Activated CD4-positive, alpha-beta T cell treated with anti-CD3 and anti-CD28 coated beads, Interleukin-2, amount 50 U/mL, for 1 hour (primary cell): ENCODE data around the gene GREM2.

Source experiments
- DNase-seq: peaks from one replicate; pipeline ENCODE4 v3.0.0-alpha.2; 2020

Gene GREM2

DNA sequence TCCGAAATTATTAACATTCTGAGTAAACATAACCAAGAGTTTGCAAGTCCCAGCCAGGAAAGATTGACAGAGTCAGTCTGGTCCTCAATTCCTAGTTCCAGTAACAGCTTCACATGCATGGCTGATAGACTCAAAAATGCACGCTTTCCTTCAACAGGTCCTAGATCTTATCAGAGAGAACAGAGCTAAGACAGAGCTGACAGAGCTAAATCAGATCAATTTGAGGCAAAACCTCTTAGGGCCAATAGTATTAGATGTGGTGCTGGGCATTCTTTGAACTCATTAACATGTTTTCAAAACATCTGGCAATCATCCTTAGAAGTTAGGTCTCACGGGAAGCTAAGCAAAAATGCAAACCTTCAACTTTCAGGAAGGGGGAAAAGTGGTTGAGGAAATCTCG lies 114.0 kb downstream of the GREM2 start:
- no peak for DNase-seq

DNA sequence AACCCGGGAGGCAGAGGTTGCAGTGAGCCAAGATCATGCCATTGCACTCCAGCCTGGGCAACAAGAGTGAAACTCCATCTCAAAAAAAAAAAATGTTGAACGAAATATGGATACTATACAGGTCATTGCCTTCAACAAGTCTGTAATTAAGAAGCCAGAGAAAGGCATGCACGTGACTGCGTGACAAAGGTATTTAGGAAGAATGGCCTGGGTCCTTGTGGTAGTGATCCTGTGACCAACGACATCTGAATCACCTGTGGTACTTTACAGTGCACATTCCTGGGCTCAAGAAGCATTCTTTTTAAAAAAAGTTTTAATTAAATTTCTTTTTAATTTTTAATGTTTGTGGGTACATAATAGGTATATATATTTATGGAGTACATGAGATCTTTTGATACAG lies 115.0 kb downstream of the GREM2 start:
- no peak for DNase-seq

DNA sequence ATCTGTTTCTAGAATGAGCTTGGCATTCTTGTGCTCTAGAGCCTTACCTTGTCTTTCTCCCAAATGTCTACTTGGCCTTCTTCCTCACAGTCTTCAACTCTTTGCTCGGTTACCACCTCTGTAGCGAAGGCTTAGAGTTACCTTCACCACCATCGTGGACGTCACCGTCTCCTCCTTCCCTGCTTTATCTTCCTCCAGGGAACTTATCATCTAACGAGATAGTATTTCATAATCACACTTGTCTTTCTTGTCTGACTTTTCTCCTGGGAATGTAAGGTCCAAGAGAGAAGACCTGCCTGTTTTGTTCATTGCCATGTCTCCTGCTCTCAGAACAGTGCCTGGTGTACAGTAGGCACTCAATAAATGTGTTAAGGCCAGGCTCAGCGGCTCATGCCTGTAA lies 115.6 kb downstream of the GREM2 start:
- no peak for DNase-seq

DNA sequence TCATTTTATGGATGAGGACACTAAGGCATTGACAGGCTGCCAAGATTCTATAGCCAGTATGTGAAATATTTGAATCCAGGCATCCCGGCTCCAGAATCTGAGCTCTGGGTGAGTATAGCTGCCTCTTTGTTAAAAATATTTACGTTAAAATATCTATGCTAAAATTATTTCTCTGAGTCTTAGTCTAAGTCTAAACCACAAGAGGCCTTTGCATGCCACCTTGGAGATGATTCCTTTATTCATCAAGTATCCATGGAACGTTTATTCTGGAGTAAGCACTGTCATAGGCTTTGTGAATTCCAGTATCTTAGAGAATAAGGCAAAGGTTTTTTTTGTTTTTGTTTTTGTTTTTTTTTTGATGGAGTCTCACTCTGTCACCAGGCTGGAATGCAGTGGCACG lies 116.4 kb downstream of the GREM2 start:
- DNase-seq: no peak

DNA sequence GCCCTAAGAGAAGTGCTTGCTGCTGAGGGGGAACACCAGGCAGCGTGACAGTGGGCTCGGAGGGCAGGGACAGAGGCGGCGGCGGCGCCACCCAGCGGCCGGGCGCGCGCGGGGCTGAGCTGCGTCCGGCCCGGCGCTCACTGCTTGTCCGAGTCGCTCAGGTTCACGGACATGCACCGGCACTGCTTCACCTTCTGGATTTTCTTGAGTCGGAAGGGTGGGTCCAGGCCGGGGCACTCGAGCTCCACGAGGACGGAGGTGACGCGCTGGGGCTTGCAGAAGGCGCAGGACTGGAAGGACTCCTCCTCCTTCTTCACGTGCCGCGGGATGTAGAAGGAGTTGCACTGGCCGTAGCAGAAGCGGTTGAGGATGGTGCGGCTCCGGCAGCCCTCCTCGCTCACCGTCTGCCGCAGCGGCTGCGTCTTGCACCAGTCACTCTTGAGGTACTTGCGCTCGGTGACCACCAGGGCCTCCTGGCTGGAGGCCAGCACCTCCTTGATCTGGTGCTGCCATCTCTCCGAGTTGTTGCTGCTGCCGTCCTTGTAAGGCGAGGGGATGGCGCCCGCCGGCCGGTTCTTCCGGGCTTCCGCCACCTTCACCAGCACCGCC lies 119.0 kb downstream of the GREM2 start:
- DNase-seq: peak; percentile 1

DNA sequence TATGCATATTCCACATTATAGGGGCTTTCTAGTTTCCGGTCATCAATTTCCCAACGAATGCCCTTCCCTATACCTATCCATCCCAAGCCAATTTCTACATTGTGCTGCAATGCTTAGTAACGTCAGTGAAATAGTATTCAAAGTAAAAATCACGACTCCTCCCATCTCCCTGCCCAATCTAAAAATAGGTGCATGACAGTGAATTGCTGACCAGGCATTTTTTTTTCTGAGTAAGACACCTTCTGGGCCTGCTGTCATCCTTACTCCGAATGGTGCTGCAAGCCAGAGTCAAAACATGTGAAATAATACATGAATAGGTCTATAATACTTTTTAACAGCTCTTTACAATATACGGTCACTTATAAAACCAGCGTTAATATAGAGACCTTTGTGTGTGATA lies 120.2 kb downstream of the GREM2 start:
- DNase-seq: no peak

DNA sequence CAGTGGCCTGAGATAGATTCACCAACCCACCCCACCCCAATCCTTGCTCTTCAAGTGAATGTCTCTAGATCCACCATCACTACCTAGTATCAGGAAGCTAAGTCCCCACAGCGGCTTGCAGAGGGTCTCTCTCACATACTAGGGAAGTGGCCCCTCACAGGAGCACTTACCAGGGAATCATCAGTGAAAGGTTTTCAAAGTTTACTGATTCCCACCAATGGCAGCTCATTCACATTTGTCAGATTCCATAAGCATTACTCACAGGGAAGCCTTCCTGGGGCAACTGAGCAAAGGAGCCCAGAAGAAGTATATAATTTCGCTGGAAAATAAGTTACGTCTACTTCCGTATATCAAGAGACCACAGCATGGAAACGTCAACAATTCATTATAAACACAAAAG lies 120.8 kb downstream of the GREM2 start:
- no peak for DNase-seq

DNA sequence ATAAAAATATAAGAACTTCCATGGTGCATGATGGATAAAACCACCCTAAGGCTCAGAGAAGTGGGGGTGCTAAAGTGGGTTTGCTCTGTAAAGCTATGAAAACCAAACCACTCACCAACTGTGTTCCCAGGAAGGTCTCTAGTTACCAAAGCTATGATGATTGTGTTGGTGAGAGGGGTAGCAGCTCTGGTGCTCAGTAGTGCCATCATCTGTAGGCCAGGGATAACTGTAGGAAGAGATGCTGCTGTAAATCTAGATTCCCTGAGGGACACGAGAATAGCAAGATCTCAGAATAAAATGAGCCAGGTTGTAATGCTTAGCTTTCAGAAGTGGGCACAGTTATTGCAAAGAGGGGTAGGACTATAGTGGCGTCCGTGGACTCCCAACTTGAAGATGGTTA lies 124.5 kb downstream of the GREM2 start:
- no peak for DNase-seq

DNA sequence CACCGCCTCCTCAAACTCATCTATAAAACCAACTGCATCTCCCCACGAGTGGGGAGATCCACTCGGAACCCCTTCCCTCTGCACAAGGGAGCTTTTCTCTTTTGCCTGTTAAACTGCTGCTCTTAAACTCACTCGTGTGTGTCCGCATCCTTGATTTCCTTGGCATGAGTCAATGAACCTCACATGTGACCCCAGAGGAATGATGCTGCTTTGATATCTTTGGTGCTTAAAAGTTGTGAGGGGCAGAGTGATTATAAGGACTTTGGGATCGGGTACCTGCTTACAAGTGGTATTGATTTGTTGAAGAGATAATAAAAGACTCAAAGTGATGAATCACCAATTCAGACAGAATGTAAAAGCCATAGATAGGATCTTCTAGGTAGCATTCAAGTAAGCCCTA lies 125.3 kb downstream of the GREM2 start:
- no peak for DNase-seq

DNA sequence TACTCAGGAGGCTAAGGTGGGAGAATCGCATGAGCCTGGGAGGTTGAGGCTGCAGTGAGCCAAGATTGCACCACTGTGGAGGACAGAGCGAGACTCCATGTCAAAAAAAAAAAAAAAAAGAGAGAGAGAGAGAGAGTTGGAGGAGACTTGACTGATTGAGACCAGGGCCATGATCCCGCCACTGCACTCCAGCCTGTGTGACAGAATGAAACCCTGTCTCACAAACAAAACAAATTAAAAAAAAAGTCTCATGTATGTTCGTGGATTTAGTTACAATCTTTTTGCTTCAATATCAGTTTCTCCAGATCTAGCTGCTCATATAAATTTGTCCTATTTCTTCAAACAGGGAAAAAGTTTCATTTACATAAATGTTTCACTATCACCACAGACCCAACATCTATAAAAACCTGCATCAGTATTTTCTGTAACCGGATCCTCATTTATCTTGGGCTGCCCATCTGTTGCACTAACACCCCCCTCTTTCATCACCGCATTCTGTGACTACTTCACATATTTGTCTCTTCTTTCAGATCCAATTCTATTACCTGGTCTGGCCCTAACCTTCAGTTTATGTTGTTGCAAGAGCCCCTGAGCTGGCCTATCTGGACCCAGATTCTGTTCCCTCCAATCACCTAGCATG lies 127.0 kb downstream of the GREM2 start:
- no peak for DNase-seq

DNA sequence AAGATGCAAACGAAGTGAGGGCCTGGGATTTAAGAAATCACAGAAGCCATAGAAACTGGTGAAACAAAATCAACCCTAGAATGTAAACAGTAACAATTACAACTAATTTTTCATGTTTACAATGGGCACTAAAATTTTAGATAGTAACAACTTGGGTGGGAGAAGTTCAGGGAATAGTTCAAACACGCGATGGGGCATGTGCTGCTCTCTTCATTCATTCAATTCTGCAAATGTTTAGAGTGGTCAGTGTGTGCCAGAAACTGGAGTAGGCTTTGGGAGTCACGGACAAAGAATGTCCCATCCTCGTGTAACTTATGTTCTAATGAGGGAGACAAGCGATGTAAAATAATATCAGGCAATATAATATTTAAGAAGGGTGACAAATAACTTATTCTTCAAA lies 133.4 kb downstream of the GREM2 start:
- DNase-seq: no peak

DNA sequence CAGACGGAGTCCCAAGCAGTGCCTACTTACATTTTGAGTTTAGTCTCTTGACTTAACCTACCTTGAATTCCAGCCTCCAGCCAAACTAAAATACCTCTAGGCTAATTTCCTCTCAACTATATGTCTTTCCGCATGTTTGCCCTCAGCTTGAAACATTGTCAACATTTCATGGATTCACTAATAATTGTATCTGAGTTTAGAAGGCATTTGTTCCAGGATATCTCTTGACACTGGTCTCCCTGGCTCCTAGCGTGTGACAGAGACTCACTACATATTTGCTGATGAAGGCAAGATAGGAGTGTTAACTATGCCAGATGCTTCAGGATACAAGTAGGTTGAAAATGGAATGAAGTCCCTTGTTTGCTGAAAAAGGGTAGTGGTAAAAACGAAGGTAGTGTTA lies 136.1 kb downstream of the GREM2 start:
- DNase-seq: no peak

DNA sequence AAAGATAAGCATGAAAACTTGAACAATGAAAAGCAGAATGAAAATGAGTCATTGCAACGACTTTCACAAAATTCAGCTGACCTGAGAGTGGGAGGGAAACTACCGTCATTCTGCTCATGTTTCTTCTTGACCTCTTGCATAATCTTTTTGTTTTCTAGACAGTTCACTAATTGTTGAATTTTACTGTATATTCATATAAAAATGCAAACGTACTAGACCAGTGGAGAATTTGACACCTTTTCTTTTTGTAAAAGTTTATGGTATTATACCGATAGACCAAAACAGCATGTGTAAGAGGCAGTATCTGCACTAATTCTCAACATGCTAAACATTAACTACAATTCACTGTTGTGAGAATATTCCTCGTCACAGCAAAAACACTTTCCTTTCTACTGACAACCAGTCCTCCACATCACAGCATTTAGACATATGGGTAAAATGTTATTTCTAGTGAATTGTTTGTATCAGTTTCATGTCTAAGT lies 137.8 kb downstream of the GREM2 start:
- no peak for DNase-seq

DNA sequence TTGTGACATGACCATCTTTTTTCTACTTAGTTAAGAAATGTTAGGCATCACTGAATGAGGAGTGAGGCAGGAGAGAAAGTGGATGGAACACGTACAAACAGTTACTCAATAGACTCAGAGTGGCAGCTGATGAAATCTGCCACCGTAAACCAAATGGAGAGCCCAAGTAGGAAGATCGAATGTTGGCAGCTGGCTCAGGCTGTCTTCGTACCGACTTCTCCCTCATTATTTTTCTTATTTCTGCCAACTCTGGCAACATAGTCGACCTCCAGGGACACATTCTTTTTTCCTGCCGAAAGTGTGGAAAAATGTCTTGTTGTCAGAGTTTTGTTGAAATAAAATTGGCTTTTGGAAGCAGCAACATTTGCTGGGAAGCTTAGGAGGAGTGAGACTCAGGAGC lies 143.3 kb downstream of the GREM2 start:
- no peak for DNase-seq

DNA sequence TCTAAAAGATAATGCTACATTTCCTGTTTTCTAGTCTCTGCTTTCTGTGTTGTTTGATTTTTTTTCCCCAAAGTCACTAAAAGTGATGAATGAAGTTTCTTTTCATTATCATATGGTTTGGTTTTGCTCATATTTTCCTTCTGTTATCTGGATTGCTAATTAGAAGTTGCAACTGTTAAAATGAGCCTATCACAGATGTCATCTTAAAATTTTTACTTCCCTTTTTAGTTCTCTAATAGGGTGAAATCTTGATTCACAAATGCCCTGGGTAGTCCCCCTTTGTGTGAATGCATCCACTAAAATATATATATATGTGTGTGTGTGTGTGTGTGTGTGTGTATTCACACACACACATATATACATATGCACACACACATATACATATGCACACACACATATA lies 144.1 kb downstream of the GREM2 start:
- no peak for DNase-seq

DNA sequence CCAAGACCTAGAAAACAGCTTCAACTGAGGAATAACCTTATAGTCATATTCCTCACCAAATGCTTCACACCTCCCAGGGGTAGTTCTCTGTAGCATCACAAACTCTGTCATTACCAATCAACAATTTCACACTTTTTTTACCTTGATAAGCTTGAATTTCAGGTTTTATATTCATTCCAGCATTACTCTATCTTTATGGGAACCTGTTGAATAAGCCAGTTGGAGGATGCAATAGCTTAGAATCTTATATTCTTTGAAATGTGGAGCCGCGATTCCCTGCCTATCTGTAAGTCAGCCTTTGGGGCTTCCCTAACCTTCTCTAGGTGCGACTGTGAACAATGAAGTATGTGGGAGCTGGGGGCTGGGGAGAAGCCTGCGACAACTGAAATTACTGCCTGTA lies 145.4 kb downstream of the GREM2 start:
- no peak for DNase-seq

DNA sequence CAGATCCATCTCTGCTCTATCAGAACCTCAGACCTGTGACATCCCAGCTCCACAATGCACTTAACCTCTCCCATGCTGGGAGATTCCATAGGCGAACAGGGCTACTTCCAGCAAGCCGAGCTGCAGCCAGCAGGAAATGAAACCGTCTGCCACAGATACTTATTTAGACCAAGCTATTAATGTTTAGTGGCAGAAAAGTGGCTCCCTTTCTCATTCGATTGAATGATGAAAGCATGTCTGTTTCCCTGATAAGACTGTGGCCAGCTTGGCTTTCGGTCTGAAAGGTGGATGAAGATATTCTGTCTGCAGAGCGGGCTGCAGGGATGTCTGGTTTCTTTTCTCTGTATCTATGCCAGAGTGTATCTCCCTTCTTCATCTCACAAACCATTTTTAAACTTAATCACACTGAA lies 146.4 kb downstream of the GREM2 start:
- no peak for DNase-seq

DNA sequence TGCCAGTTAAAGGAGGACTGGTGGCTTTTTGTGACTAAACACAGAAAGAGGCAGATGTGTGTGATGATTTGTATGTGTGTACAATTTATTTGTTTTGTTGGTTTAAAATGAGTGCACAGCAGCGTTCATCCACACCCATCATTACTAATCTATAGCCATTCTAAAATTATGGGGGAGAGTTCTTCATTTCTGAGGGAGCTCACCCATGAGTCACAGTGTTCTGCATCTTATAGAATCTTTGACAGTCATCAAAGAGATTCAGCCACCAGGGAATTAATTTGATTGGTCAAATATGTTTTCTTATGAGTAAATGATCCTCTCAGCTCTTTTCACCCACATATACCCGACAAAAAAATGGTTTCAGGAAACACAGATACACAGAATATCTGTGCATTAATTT lies 147.9 kb downstream of the GREM2 start:
- DNase-seq: no peak

DNA sequence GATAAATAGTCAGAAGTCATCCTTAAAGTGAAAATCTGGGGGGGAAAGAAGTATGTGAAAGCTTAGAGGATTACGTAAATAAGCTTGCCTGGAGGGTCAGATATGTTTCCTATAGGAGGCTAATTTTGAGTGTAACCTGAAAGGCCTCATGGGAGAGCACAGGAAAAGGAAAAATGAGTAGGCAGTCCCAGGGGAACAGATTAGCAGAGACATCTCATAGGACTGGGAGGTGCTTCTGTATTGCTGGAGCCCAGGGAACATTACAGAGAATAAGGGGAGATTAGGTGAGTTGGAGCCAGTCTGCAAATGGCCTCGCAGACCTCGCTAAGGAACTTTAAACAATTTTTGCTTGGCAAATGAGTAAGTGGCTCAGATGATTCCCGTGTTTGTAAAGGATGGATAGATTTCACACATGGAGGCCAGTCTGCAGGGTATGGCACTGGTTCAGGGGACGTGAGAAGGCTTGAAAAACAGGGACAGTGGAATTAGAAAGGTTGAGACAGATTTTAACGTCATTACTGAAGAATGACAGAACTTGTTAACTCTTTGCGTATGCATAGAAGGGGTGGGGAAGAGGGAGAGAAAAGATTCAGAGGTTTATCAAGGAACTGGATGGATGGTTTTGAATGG lies 149.1 kb downstream of the GREM2 start:
- no peak for DNase-seq

DNA sequence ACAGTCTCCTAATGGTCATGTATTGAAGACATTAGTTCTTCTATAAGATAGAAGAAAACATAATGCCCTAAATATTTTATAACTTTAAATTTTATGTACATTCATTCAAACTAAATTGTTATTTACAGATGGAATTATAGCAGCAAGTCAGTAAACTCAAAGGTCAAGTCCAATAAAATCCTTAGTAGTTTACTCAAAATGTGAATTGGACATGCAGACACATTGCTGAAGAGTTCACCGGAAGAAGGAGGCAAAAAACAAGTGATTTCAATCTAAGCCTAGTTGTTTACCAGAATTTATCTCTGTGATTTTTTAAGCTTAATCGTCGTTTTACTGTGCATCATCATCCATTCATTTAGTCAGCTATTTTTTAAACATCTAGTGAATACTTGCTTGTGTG lies 149.7 kb downstream of the GREM2 start:
- no peak for DNase-seq

DNA sequence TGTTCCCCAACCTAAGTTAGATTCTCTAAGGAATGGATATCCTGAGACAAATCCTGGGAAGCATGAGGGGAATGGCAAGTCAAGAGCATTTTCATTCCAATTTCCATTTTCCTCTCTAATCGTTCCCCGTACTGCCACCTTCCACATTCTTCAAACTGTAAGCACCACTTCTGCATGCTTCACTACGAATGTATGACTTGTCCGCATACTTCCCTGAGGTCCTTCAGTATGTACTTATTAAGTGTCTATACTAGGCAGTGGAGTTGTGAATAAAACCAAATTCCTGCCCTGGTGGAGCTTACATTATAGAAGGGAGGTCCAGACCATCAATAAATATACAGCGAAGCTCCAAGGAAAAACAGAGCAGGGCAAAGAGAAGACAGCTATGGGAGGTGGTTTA lies 154.8 kb downstream of the GREM2 start:
- DNase-seq: no peak

DNA sequence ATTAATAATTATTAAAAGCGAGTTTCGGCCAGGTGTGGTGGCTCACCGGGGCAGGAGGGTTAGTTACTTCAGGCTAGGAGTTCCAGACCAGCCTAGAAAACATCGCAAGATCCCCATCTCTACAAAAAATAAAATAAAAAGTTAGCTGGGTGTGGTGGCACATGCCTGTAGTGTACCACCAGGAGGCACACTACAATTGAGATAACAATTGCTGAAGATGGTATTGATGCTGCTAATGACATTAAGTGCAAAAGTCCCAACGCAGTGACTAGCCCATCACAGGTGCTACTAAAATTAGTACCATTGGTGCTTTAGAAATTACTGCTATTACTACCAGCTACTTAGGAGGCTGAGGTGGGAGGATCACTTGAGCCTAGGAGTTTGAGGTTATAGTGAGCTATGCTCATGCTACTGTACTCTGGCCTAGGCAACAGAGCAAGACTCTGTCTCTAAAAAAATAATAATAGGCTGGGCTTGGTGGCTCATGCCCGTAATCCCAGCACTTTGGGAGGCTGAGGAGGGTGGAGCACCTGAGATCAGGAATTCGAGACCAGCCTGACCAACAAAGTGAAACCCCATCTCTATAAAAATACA lies 156.6 kb downstream of the GREM2 start:
- no peak for DNase-seq

DNA sequence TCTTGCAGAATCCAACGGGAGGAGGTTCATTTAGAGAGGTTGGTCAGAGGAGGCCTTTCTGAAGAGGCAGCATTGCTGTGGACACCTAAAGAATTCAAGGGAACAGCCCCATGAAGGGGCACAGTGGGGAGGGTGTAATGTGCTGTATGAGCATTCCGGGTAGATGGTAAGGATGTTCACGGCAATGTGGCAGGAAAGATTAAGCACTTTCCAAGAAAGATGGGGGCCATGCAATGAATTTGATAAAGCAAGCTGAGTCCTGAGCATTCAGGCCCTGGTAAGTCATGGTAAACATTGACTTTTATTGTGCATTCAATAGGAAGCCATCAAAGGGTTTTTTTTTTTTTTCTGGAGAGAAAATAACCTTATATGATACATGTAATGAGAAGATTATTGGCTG lies 166.6 kb downstream of the GREM2 start:
- no peak for DNase-seq

DNA sequence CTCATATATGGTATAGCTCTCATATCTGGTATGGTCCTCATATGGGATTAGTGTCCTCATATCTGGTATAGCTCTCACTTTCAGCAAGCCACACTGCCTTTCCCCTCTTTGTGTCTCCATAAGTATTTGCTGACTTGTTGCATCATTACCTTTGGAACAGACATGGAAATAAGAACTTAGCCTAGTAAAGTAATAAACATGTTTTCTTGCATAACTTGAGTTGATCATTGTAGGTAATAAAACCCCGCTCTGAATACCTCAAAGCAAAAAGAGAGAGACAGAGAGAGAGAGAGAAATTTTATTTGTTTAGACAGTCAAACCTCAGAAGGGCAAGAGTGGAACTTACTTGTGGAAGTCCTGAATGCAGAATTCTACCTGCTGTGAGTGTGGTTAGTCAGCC lies 170.3 kb downstream of the GREM2 start:
- no peak for DNase-seq
